ENCODE measurements around the gene HELZ. TPM values are rescaled to one million over a fixed set of nuclear protein-coding genes. Genes with fewer than 3 reads are reported as not detected.

HELZ gene
- total and polyA plus RNA-seq, 7 donors: 1.8 to 55.7 (median 30.8) TPM

- no peaks in the 10 kb centered on the region for H3K9me3 ChIP-seq
- H3K4me3 ChIP-seq: no peak overlapping the region
- H3K27ac ChIP-seq: no peak overlapping the region
- ATAC-seq (no peak), DNase-seq (no peak)
- H3K27me3 ChIP-seq (ENCODE audit: insufficient read depth in 3 of 3, low read length in 2 of 3): no peaks in the 10 kb centered on the region
- intact Hi-C loops (cut with DNase I): loop anchor here (5.0 to 10.0 kb wide), 3 partner anchors 62 to 438 kb away; no protein-coding TSS in a partner anchor
- H3K4me1 ChIP-seq: peaks cover 12% of the 10 kb centered on the region
- no peak for TF ChIP-seq CTCF (IDR thresholded peaks at IDR 0.05)
- H3K36me3 ChIP-seq (ENCODE audit: insufficient read depth in 1 of 2, low read depth in 1 of 2): peaks cover 0 to 64% of the 10 kb centered on the region in 2 donors
Observed at GRCh38 chr17:67162771-67163170, 82.2 kb downstream of the HELZ start.

- intact Hi-C loops (cut with DNase I): loop anchor here (5.0 to 10.0 kb wide), 3 partner anchors 63 to 437 kb away; no protein-coding TSS in a partner anchor
- WGBS, 3 donors: 34 to 36% (median 35%) methylated on average over 3 of the region's 3 CpGs
- Histone ChIP-seq H3K36me3 (ENCODE audit: insufficient read depth in 1 of 2, low read depth in 1 of 2) (peaks cover 0 to 53% of the 10 kb centered on the region in 2 donors), H3K27me3 (ENCODE audit: insufficient read depth in 3 of 3, low read length in 2 of 3) (no peaks in the 10 kb centered on the region), H3K27ac (no peak overlapping the region), H3K9me3 (no peaks in the 10 kb centered on the region), H3K4me3 (no peak overlapping the region), H3K4me1 (peaks cover 12% of the 10 kb centered on the region)
- ATAC-seq: peak in 2 of 4 donors; percentile 59 to 67
- no peak for TF ChIP-seq CTCF (IDR thresholded peaks at IDR 0.05)
- DNase-seq: no peak
Observed at GRCh38 chr17:67161573-67161972, 83.4 kb downstream of the HELZ start.

- H3K36me3 ChIP-seq (ENCODE audit: insufficient read depth in 1 of 2, low read depth in 1 of 2): peaks cover 0 to 45% of the 10 kb centered on the region in 2 donors
- intact Hi-C loops (cut with DNase I): loop anchor here (5.0 to 10.0 kb wide), 3 partner anchors 64 to 436 kb away; no protein-coding TSS in a partner anchor
- no peak for TF ChIP-seq CTCF (IDR thresholded peaks at IDR 0.05)
Observed at GRCh38 chr17:67160791-67161190, 84.2 kb downstream of the HELZ start.

GRCh38 chr17:67157732-67158639 is 87.0 kb downstream of the HELZ start:
- Histone ChIP-seq H3K27me3 (ENCODE audit: insufficient read depth in 3 of 3, low read length in 2 of 3) (no peaks in the 10 kb centered on the region), H3K36me3 (ENCODE audit: insufficient read depth in 1 of 2, low read depth in 1 of 2) (peaks cover 0 to 38% of the 10 kb centered on the region in 2 donors), H3K4me3 (no peak overlapping the region), H3K27ac (no peak overlapping the region), H3K4me1 (peaks cover 12% of the 10 kb centered on the region), H3K9me3 (no peaks in the 10 kb centered on the region)
- ATAC-seq: peak; percentile 61 to 90 (median 75)
- DNase-seq: no peak
- intact Hi-C loops (cut with DNase I): loop anchor here (2.0 to 5.0 kb wide), 2 partner anchors 47 to 431 kb away; no protein-coding TSS in a partner anchor
- TF ChIP-seq CTCF (IDR thresholded peaks at IDR 0.05): peak; percentile 45

More at GRCh38 chr17:67160791-67161190, 84.2 kb downstream of the HELZ start:
- Histone ChIP-seq H3K4me1 (peaks cover 12% of the 10 kb centered on the region), H3K9me3 (no peaks in the 10 kb centered on the region), H3K27ac (no peak overlapping the region), H3K27me3 (ENCODE audit: insufficient read depth in 3 of 3, low read length in 2 of 3) (no peaks in the 10 kb centered on the region), H3K4me3 (no peak overlapping the region)
- no peak for DNase-seq
- WGBS, 3 donors: 58 to 77% (median 67%) methylated on average over 8 of the region's 8 CpGs
- no peak for ATAC-seq
